ENCODE data around the gene ABCD2.

GRCh38 chr12:39572551-39572950 lies 47.1 kb downstream of the ABCD2 start:
- TF ChIP-seq ATF3 (IDR thresholded peaks at IDR 0.05) = no peak
- TF ChIP-seq CTCF (IDR thresholded peaks at IDR 0.05 in 2 of 3, conservative IDR thresholded peaks at IDR 0.05 in 1 of 3; ENCODE audit: borderline replicate concordance in 1 of 3, insufficient read depth in 1 of 3, low read depth in 2 of 3, low read length in 2 of 3) = no peak
- TF ChIP-seq ZNF274 (IDR thresholded peaks at IDR 0.05; ENCODE audit: low read depth, low read length) = no peak
- no peak for TF ChIP-seq POLR2AphosphoS5 (IDR thresholded peaks at IDR 0.05; ENCODE audit: low read depth, low read length)
- TF ChIP-seq POLR2A (IDR thresholded peaks at IDR 0.05; ENCODE audit: borderline replicate concordance, extremely low read depth, insufficient read depth, insufficient read length) = no peak
- no peak for TF ChIP-seq SRF (IDR thresholded peaks at IDR 0.05; ENCODE audit: low read depth)
- TF ChIP-seq JUND (IDR thresholded peaks at IDR 0.05) = no peak
- no peak for TF ChIP-seq EZH2 (IDR thresholded peaks at IDR 0.05)
- TF ChIP-seq MAX (IDR thresholded peaks at IDR 0.05) = no peak
- no peak for TF ChIP-seq CEBPB (IDR thresholded peaks at IDR 0.05; ENCODE audit: low read depth)
- no peak for TF ChIP-seq TCF7L2 (IDR thresholded peaks at IDR 0.05; ENCODE audit: borderline replicate concordance, extremely low read depth, insufficient read depth, insufficient read length)
